Umbilical cord (tissue), 2 donors: ENCODE data around the gene ART1. TPM values are rescaled to one million over a fixed set of nuclear protein-coding genes. Genes with fewer than 3 reads are reported as not detected.

ENCODE experiments used
- DNase-seq: peaks from one replicate; pipeline ENCODE4 v3.0.0-alpha.2; 2015; ENCODE audit warnings: low spot score
- total RNA-seq: library from RNA; depleted of rRNA; stranded (reverse); fragments of >200 nt; gene quantifications from one replicate; pipeline ENCODE4 v1.2.3, GENCODE V29; 2014; ENCODE audit warnings: low replicate concordance; ENCODE audit not compliant: insufficient read depth

ART1 gene
- total RNA-seq, 1 donor from 2014 or later, result not detected

- DNase-seq, result no peak
Measured at GRCh38 chr11:3712274-3712673, 67.3 kb downstream of the ART1 start.

Other genes starting within 250 kb of the ART1 start
- gene ART5, start 3.1 kb upstream of the ART1 start, total RNA-seq, result not detected
- 1.7 TPM for gene CHRNA10, start 26.3 kb downstream of the ART1 start, total RNA-seq
- 62.4 TPM for gene NUP98, start 152.4 kb downstream of the ART1 start, total RNA-seq
- gene PGAP2, start 163.4 kb downstream of the ART1 start, total RNA-seq, result 3.6 TPM
- gene RHOG, start 195.8 kb downstream of the ART1 start, total RNA-seq, result 8.7 TPM
- gene STIM1, start 210.5 kb downstream of the ART1 start, total RNA-seq, result 21.7 TPM